NOMO-1 treated with dmso at 0.1 percent for 144 hours (cell line): ENCODE measurements around the gene MAP1LC3B2.
"Not testable (repeated sequence)": the region's sequence is repeated elsewhere in the genome, so short reads cannot be mapped to it uniquely, and the experiment has no call there.

Source experiments
- DNase-seq: peaks from one replicate; lab custom pipeline; 2025; ENCODE audit not compliant: unreplicated experiment; lab: John Stamatoyannopoulos, UW

Gene MAP1LC3B2

GRCh38 chr12:116556964-116557698, 2.0 kb upstream of the MAP1LC3B2 start:
- no peak for DNase-seq

GRCh38 chr12:116558280-116559161, 660 bp upstream of the MAP1LC3B2 start:
- DNase-seq = peak; percentile 62

DNA sequence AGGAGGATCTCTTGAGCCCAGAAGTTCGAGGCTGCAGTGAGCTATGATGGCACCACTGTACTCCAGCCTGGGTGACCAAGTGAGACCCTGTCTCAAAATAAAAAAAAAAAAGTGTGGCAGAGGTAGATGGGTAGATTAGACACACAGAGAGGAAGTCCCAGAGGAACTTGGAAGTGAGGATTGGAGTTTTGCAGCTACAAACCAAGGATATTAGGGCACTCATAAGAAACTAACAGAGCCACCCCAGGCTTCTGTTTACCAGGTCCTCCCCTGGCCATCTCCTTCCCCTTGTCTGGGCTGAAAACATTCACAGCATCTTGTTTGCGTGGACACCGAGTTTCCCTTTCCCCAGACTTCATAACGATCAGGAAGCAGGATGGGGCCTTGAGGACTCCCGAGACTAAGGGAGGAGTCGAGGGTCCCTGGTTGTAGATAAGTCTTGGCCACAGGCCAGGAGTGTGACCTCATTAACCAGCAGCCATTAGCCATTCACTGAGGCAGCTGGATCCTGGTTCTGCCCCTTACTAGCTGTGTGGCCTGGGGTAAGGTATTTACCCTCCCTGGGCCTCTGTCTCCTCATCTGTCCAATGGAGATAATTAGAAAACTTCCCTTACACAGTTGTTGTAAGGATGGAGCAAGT, 2.1 kb downstream of the MAP1LC3B2 start:
- DNase-seq = no peak

DNA sequence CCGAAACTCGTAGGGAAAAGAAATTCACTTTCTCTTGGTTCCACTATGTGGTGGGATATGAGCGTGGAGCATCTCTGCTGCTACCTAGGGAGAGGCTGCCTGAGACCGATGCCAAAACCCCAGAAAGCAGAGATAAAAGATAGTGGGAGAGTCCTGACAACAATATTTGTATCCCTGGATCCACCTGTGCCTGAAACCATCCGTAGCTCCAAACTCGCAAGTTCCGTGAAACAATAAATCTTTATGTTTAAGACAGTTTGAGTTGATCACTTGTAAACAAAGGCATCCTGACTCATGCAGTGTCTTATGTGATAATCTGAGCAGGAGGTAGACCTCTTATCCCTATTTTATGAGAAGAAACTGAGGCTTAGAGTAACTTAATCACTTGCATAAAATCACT, 2.9 kb downstream of the MAP1LC3B2 start:
- no peak for DNase-seq

DNA sequence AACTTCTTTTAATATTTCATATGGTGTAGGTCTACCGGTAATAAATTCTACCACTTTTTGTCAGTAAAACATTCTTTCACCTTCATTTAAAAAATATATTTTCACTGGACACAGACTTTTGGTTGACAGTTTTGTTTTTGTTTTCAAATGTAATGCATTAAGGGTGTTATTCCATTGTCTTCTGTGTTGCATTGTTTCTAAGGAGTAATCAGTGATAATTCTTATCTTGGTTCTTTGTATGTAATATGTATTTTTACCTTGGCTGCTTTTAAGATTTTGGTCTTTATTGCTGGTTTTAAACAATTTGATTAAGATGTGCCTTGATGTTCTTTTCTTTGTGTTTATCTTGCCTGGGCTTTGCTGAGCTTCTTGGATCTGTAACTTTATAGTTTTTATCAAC, 4.1 kb downstream of the MAP1LC3B2 start:
- no peak for DNase-seq

- DNase-seq = no peak
Measured at GRCh38 chr12:116564080-116564479, 4.9 kb downstream of the MAP1LC3B2 start.

GRCh38 chr12:116565221-116565620, 6.0 kb downstream of the MAP1LC3B2 start:
- DNase-seq = not testable (repeated sequence)

GRCh38 chr12:116565963-116566362, 6.8 kb downstream of the MAP1LC3B2 start:
- no peak for DNase-seq

GRCh38 chr12:116568203-116568602, 9.0 kb downstream of the MAP1LC3B2 start:
- DNase-seq = no peak

DNA sequence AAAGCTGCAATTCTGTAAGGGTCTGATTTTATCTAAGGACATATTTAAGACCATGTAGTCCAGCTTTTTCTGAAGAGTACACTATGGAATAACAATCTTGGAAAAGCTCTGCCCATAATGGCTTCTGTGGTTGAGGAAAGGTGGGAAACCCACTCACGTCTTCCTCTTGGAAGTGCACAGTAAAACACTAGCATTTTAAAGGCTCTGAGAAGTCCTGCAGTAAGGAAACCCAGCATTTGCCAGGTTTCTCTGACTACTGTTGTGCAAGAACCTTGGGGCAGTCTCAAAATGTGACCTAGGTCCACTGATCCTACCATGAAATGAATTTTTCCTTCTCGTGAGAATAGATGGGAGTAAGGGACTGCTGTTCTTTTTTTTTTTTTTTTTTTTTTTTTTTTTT, 11.9 kb downstream of the MAP1LC3B2 start:
- DNase-seq = no peak

DNA sequence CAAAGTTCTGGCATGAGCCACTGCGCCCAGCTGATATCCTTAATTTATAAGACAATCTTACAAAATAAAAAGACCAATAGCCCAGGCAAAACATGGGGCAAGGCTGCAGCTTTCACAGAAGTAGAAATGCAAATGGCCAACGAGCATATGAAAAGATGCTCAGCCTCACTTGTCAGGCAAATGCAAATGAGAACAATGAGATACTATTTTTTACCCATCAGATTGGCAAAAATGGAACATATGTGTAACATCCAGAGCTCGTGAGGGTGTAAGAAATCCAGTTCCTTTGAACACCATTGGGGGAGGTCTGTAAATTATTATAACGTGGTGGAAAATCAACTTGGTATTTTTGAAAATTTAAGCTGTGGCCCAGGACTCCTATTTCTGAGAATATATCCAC, 14.6 kb downstream of the MAP1LC3B2 start:
- DNase-seq = no peak

GRCh38 chr12:116575754-116576153, 16.6 kb downstream of the MAP1LC3B2 start:
- DNase-seq = not testable (repeated sequence)

- no peak for DNase-seq
Measured at GRCh38 chr12:116577154-116577561, 18.0 kb downstream of the MAP1LC3B2 start.

DNA sequence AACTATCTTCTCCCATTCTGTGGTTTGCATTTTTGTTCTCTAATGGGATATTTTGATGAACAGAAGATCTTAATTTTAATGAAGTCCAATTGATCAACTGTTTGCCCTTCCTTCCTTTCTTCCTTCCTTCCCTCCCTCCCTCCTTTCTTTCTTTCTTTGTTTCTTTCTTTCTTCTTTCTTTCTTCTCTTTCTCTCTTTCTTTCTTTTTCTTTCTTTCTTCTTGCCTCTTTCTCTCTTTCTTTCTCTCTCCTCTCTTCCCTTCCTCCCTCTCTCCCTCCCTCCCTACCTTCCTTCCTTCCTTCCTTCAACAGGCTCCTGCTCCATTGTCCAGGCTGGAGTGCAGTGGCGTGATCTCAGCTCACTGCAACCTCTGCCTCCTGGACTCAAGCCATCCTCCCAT, 18.9 kb downstream of the MAP1LC3B2 start:
- DNase-seq = no peak

DNA sequence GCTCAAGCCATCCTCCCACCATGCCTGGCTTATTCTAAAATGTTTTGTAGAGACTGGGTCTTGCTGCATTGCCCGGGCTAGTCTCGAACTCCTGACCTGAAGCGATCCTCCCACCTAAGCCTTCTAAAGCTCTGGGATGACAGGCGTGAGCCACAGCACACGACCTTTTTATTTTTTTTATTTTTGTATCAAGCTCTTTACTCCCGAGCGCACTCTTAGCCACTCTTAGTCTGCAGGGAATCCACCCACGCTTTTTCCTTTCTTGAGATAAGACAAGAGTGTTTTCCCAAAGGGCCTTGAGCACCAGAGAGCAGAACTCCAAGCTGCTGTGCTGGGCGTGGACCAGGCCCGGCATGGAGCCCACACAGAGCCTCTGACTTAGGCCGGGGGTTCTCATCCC, 23.4 kb downstream of the MAP1LC3B2 start:
- DNase-seq = no peak

DNA sequence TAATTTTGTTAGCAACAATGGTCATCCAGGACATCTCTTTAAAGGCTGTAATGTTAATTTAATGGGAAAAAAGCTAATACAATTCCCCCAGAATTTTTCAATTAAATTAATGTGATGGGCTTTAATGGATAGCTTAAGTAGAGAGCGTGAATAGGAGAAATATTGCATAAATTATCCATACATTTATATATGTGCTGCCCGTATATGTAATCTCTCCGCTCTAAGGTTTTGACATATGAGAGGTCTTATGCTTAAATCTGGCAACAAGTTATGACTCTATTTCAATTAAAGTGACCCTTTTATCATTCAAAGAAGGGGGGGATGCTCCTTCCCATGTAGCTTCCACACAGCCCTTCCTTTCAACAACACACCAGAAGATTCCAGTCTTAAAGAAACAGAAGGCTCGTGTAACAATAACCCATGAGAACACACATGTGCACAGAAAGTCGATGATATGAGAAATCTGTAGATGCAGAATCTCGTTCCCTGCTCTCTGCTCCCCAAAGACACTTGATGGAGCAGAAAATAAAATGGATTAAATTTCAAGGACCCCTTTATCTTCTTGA, 24.0 kb downstream of the MAP1LC3B2 start:
- no peak for DNase-seq

- DNase-seq = no peak
Measured at GRCh38 chr12:116587270-116587669, 28.1 kb downstream of the MAP1LC3B2 start.

- no peak for DNase-seq
Measured at GRCh38 chr12:116588390-116589028, 29.3 kb downstream of the MAP1LC3B2 start.

DNA sequence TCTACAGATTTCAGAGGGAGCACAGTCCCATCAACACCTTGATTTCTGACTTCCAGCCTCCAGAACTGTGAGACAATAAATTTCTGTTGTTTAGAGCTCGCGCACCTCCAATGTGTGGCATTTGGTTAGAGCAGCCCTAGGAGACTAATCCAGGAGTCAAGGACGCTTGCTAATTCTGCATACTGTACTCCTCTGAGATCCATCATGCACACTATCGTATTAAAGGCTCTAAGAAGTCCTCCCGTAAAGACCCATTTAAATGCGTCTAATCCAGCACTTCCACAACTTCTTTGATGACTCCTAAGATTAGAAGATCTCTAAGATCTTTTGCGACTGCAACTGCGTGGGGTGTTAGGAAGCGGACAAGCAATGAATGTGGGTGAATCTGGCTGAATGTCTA, 30.4 kb downstream of the MAP1LC3B2 start:
- DNase-seq = no peak

- DNase-seq = peak; percentile 23
Measured at GRCh38 chr12:116590561-116590960, 31.4 kb downstream of the MAP1LC3B2 start.
